Erythroblast (primary cell): ENCODE results near the gene IL1RN.
A peak's percentile ranks its signal among the peaks of the same experiment; 100 is the strongest.

Experiments used
- DNase-seq, 2 experiments: peaks; one replicate each; lab custom pipeline; 2025; lab: John Stamatoyannopoulos, UW
- GATA1 ChIP-seq: IDR thresholded peaks from 2 replicates; pipeline ENCODE4 v1.6.1; 2011; ENCODE audit warnings: low read depth, mild to moderate bottlenecking, control low read depth, low read length, moderate library complexity
- POLR2A ChIP-seq: IDR thresholded peaks from 2 replicates; pipeline ENCODE4 v1.6.1; 2011; ENCODE audit warnings: mild to moderate bottlenecking, low read length

IL1RN gene

GRCh38 chr2:113113807-113114206, 13.6 kb upstream of the IL1RN start:
- DNase-seq: no peak

GRCh38 chr2:113114224-113114945, 13.0 kb upstream of the IL1RN start:
- no peak for DNase-seq
- TF ChIP-seq POLR2A: no peak
- TF ChIP-seq GATA1: no peak

More at GRCh38 chr2:113113807-113114206, 13.6 kb upstream of the IL1RN start:
- TF ChIP-seq POLR2A (no peak), GATA1 (no peak)

GRCh38 chr2:113114996-113115395, 12.4 kb upstream of the IL1RN start:
- TF ChIP-seq POLR2A (no peak), GATA1 (no peak)
- no peak for DNase-seq

- no peak for TF ChIP-seq POLR2A
- peak; percentile 25 to 37 for DNase-seq
Measured at GRCh38 chr2:113116100-113116958, 11.1 kb upstream of the IL1RN start.

GRCh38 chr2:113117541-113118262, 9.7 kb upstream of the IL1RN start:
- peak; percentile 79 for TF ChIP-seq POLR2A
- TF ChIP-seq GATA1: no peak
- peak; percentile 93 to 96 for DNase-seq

GRCh38 chr2:113118263-113118657, 9.1 kb upstream of the IL1RN start:
- peak; percentile 74 to 88 for DNase-seq
- TF ChIP-seq GATA1: no peak
- TF ChIP-seq POLR2A: no peak

GRCh38 chr2:113119111-113119510, 8.3 kb upstream of the IL1RN start:
- peak in 1 of 2 experiments; percentile 11 for DNase-seq
- TF ChIP-seq POLR2A: no peak
- no peak for TF ChIP-seq GATA1

GRCh38 chr2:113120861-113121260, 6.5 kb upstream of the IL1RN start:
- DNase-seq: no peak
- TF ChIP-seq GATA1: no peak
- no peak for TF ChIP-seq POLR2A

GRCh38 chr2:113122364-113122763, 5.0 kb upstream of the IL1RN start:
- DNase-seq: no peak
- TF ChIP-seq POLR2A: no peak
- TF ChIP-seq GATA1: no peak

GRCh38 chr2:113123726-113124125, 3.7 kb upstream of the IL1RN start:
- no peak for DNase-seq
- TF ChIP-seq POLR2A (no peak), GATA1 (no peak)

- TF ChIP-seq POLR2A: peak; percentile 27
- TF ChIP-seq GATA1: no peak
- peak; percentile 30 for DNase-seq
Measured at GRCh38 chr2:113124181-113124961, 3.0 kb upstream of the IL1RN start.

GRCh38 chr2:113124984-113125855, 2.2 kb upstream of the IL1RN start:
- TF ChIP-seq GATA1: no peak
- no peak for TF ChIP-seq POLR2A
- DNase-seq: peak in 1 of 2 experiments; percentile 8

- no peak for TF ChIP-seq POLR2A
- no peak for DNase-seq
Measured at GRCh38 chr2:113127646-113128570, 510 bp downstream of the IL1RN start.
